Right lobe of liver (tissue), 4 donors: ENCODE measurements around the gene PLCB2.

ENCODE experiments used
- CTCF ChIP-seq, 4 donors: fragments of 200-600 bp in 3 of 4; fragments of 450-650 bp in 1 of 4; IDR thresholded peaks; one replicate each; pipeline versions ENCODE4 v1.5.1 to v1.8.0; 2016 to 2022; ENCODE audit warnings: antibody characterized with exemption in 4 of 4, mild to moderate bottlenecking in 2 of 4
- POLR2A ChIP-seq: fragments of 450-650 bp; IDR thresholded peaks from one replicate; pipeline ENCODE4 v1.6.1; 2017; ENCODE audit warnings: antibody characterized with exemption, mild to moderate bottlenecking
- donor health status: DM: no; HTN: no; CAD: no.
- donor health status: DM: no; HTN: no; CAD: no.
- donor health status: DM: no; HTN: yes; CAD: no.

DNA sequence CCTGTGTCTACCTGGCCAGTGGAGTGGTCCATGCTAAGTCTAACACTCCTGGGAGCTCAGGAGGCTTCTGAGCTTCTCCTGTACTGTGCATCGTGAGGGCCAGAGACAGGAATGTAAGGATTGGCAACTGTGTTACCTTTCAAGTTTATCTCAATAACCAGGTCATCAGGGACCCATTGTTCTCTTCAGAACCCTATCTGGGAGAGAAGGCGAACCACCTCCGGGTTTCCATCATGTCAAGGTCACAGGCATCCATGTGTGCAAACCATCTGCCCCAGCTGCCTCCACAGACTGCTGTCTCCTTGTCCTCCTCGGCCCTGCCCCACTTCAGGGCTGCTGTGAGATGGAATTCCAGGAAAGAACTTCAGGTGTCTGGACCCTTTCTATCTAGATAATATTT is 30.8 kb downstream of the PLCB2 start:
- TF ChIP-seq CTCF (IDR thresholded peaks at IDR 0.05) = no peak
- no peak for TF ChIP-seq POLR2A
